ENCODE data around the gene TACC2.
"Not testable (repeated sequence)": the region's sequence is repeated elsewhere in the genome, so short reads cannot be mapped to it uniquely, and the experiment has no call there.

The TACC2 gene
- 0 to 8.5 (median 0.80) reads per million in 17 experiments for total RNA-seq

- DNase-seq: no peak
Observed at GRCh38 chr10:121988361-121989324, at the start of gene TACC2. TACC2 (plus strand) TSS chr10:121989163; CDS start chr10:122021982, 32,819 bp downstream.

- DNase-seq: peak in 1 of 4 experiments; percentile 13
Observed at GRCh38 chr10:121941532-121941931, 47.4 kb upstream of the TACC2 start.

- DNase-seq: peak; percentile 52 to 84 (median 72)
Observed at GRCh38 chr10:121942749-121943416, 46.1 kb upstream of the TACC2 start.

GRCh38 chr10:121947343-121948330 is 41.3 kb upstream of the TACC2 start:
- peak; percentile 38 to 78 (median 48) for DNase-seq

- DNase-seq: no peak
Observed at GRCh38 chr10:121949049-121949448, 39.9 kb upstream of the TACC2 start.

- no peak for DNase-seq
Observed at GRCh38 chr10:121949451-121949850, 39.5 kb upstream of the TACC2 start.

GRCh38 chr10:121952226-121952625 is 36.7 kb upstream of the TACC2 start:
- no peak for DNase-seq

GRCh38 chr10:121956111-121957061 is 32.6 kb upstream of the TACC2 start:
- no peak for DNase-seq

- DNase-seq: no peak
Observed at GRCh38 chr10:121959671-121960070, 29.3 kb upstream of the TACC2 start.

- DNase-seq: no peak
Observed at GRCh38 chr10:121961456-121961855, 27.5 kb upstream of the TACC2 start.

- no peak for DNase-seq
Observed at GRCh38 chr10:121965996-121966395, 23.0 kb upstream of the TACC2 start.

GRCh38 chr10:121969086-121969485 is 19.9 kb upstream of the TACC2 start:
- DNase-seq: not testable (repeated sequence)

GRCh38 chr10:121974019-121974534 is 14.9 kb upstream of the TACC2 start:
- no peak for DNase-seq

GRCh38 chr10:121974535-121975294 is 14.2 kb upstream of the TACC2 start, which contains the start of gene NSMCE4A:
NSMCE4A (minus strand) TSS chr10:121975217; CDS start chr10:121975165, 52 bp downstream.
- peak; percentile 77 to 91 (median 86) for DNase-seq

GRCh38 chr10:121975295-121976086 is 13.5 kb upstream of the TACC2 start:
- DNase-seq: peak in 2 of 4 experiments; percentile 11 to 12

- no peak for DNase-seq
Observed at GRCh38 chr10:121976607-121977006, 12.4 kb upstream of the TACC2 start.

GRCh38 chr10:121978511-121978910 is 10.5 kb upstream of the TACC2 start:
- DNase-seq: no peak

GRCh38 chr10:121981346-121981745 is 7.6 kb upstream of the TACC2 start:
- peak; percentile 42 to 83 (median 54) for DNase-seq

GRCh38 chr10:121983852-121984251 is 5.1 kb upstream of the TACC2 start:
- no peak for DNase-seq
